Diencephalon (tissue), 1 donor: Measurements from ENCODE around the gene ANAPC7. TPM values are rescaled to one million over a fixed set of nuclear protein-coding genes. Genes with fewer than 3 reads are reported as not detected.

Experiments
- small RNA-seq: library from RNA; depleted of rRNA; stranded (forward); fragments of <200 nt; gene quantifications from one replicate; pipeline ENCODE3, GENCODE V24; 2014
- total RNA-seq: library from RNA; depleted of rRNA; stranded (reverse); fragments of >200 nt; gene quantifications from one replicate; pipeline ENCODE4 v1.2.3, GENCODE V29; 2014

The ANAPC7 gene
- 58.6 TPM for total RNA-seq

GRCh38 chr12:110403146-110403975, at the start of gene ANAPC7:
ANAPC7 (minus strand) TSS chr12:110403708; CDS start chr12:110403627, 81 bp downstream.

GRCh38 chr12:110449799-110450497, 46.4 kb upstream of the ANAPC7 start, which contains the start of gene ARPC3:
ARPC3 (minus strand) TSS chr12:110450337; CDS start chr12:110450260, 77 bp downstream.

Small RNAs within 50 kb of the gene (small RNA-seq; reads per million reads assigned to genes)
- not detected for gene RN7SL769P

Other genes starting within 250 kb of the ANAPC7 start
- gene ATP2A2, start 122.5 kb downstream of the ANAPC7 start, total RNA-seq: 222 TPM
- gene ARPC3, start 46.6 kb upstream of the ANAPC7 start, total RNA-seq: 156 TPM
- 16.6 TPM for gene GPN3, start 64.5 kb upstream of the ANAPC7 start, total RNA-seq
- 42.2 TPM for gene FAM216A, start 65.1 kb upstream of the ANAPC7 start, total RNA-seq
- gene VPS29, start 98.4 kb upstream of the ANAPC7 start, total RNA-seq: 105 TPM
- gene RAD9B, start 98.6 kb upstream of the ANAPC7 start, total RNA-seq: 1.6 TPM
- gene PPTC7, start 179.6 kb upstream of the ANAPC7 start, total RNA-seq: 17.5 TPM
- 58.6 TPM for gene TCTN1, start 210.4 kb upstream of the ANAPC7 start, total RNA-seq